ENCODE results near the gene PITHD1.

- TF ChIP-seq PPARA (CRISPR knock-in tag; IDR thresholded peaks at IDR 0.05; ENCODE audit: borderline replicate concordance) (no peak), PATZ1 (CRISPR knock-in tag; IDR thresholded peaks at IDR 0.05; ENCODE audit: borderline replicate concordance) (no peak), ZNF8 (CRISPR knock-in tag; IDR thresholded peaks at IDR 0.05) (no peak), CSDC2 (CRISPR knock-in tag; IDR thresholded peaks at IDR 0.05) (no peak), ZNF565 (CRISPR knock-in tag; conservative IDR thresholded peaks at IDR 0.05; ENCODE audit: low read depth) (no peak)
Measured at GRCh38 chr1:23827717-23828116, 49.5 kb downstream of the PITHD1 start.

Measured in SK-N-SH treated with all-trans-retinoic acid at 6 μM for 48 hours (cell line).